Transverse colon (tissue), 4 donors: Measurements from ENCODE around the gene MKLN1. TPM values are rescaled to one million over a fixed set of nuclear protein-coding genes. Genes with fewer than 3 reads are reported as not detected.

Source experiments
- DNase-seq: peaks from one replicate; pipeline ENCODE4 v3.0.0-alpha.2; 2019
- H3K27ac ChIP-seq, 4 donors: fragments of 200-600 bp; sonication (generic); 2 replicates each; pipeline ENCODE4 v1.5.1; 2016 to 2018; ENCODE audit warnings: inconsistent platforms in 4 of 4
- H3K27me3 ChIP-seq: fragments of 200-600 bp; sonication (generic); 2 replicates; pipeline ENCODE4 v1.5.1; 2017; ENCODE audit warnings: inconsistent platforms
- H3K36me3 ChIP-seq, 4 donors: fragments of 200-600 bp; sonication (generic); 2 replicates each; pipeline ENCODE4 v1.5.1; 2017 to 2019; ENCODE audit warnings: inconsistent platforms in 4 of 4
- H3K4me1 ChIP-seq, 4 donors: fragments of 200-600 bp; sonication (generic); 2 replicates each; pipeline ENCODE4 v1.5.1; 2017 to 2020; ENCODE audit warnings: inconsistent platforms in 4 of 4
- H3K4me3 ChIP-seq, 4 donors: fragments of 200-600 bp; sonication (generic); 1 replicate in 1 of 4; 2 replicates in 3 of 4; pipeline versions ENCODE4 v1.5.1 to v1.6.1; 2017 to 2019; ENCODE audit warnings: inconsistent platforms in 4 of 4
- H3K9me3 ChIP-seq, 2 donors: fragments of 200-600 bp; sonication (generic); 2 replicates each; pipeline ENCODE4 v1.5.1; 2017 to 2019; ENCODE audit warnings: inconsistent platforms in 2 of 2
- EP300 ChIP-seq: sonication (generic); formaldehyde crosslinking; IDR thresholded peaks from one replicate; pipeline ENCODE4 v1.6.1; 2017; ENCODE audit warnings: antibody characterized with exemption, low read depth
- POLR2A ChIP-seq: fragments of 450-650 bp; IDR thresholded peaks from one replicate; pipeline ENCODE4 v1.6.1; 2016; ENCODE audit warnings: antibody characterized with exemption, mild to moderate bottlenecking, moderate library complexity
- POLR2AphosphoS5 ChIP-seq, 3 donors: sonication (generic); formaldehyde crosslinking; IDR thresholded peaks; one replicate each; pipeline ENCODE4 v1.6.1; 2016; ENCODE audit warnings: antibody characterized with exemption in 3 of 3
- WGBS, 2 donors: methylation state at CpG; one replicate each; pipeline ENCODE4 v1.1.5; 2018; ENCODE audit warnings: low coverage in 1 of 2; 5-methylcytosine and 5-hydroxymethylcytosine counted together
- in situ Hi-C, 4 donors: fragments of 200-750 bp; cut with MboI; loops; one replicate each; pipeline versions ENCODE4 v1.15.0 to v1.15.1; 2017; ENCODE audit warnings: low sequenced_read_pairs in 3 of 4, low pct_ligation_motif_present in 1 of 4, low pct_unique_long_range_greater_than_20kb in 1 of 4
- intact Hi-C: fragments of 100-400 bp; cut with DNase I; formaldehyde crosslinking; loops from one replicate; pipeline ENCODE4 v1.15.1; 2023; ENCODE audit warnings: low total_unique reads
- total RNA-seq, 4 donors: library from RNA; depleted of rRNA; stranded (reverse); fragments of >200 nt; gene quantifications; one replicate each; pipeline ENCODE4 v1.1.0, GENCODE V29; 2016
- TF ChIP-seq, protein P1 (sequence below), 5 experiments: fragments of 200-600 bp in 3 of 5; fragments of 450-650 bp in 2 of 5; sonication (generic) in 3 of 5; IDR thresholded peaks; 1 replicate in 2 of 5; 2 replicates in 3 of 5; pipeline ENCODE4 v1.5.1; 2016 to 2017; ENCODE audit warnings: antibody characterized with exemption in 5 of 5, inconsistent platforms in 3 of 5, mild to moderate bottlenecking in 2 of 5, moderate library complexity in 1 of 5

The MKLN1 gene
- total RNA-seq, 4 donors from 2014 or later = 30.7 to 87.0 (median 48.6) TPM

DNA sequence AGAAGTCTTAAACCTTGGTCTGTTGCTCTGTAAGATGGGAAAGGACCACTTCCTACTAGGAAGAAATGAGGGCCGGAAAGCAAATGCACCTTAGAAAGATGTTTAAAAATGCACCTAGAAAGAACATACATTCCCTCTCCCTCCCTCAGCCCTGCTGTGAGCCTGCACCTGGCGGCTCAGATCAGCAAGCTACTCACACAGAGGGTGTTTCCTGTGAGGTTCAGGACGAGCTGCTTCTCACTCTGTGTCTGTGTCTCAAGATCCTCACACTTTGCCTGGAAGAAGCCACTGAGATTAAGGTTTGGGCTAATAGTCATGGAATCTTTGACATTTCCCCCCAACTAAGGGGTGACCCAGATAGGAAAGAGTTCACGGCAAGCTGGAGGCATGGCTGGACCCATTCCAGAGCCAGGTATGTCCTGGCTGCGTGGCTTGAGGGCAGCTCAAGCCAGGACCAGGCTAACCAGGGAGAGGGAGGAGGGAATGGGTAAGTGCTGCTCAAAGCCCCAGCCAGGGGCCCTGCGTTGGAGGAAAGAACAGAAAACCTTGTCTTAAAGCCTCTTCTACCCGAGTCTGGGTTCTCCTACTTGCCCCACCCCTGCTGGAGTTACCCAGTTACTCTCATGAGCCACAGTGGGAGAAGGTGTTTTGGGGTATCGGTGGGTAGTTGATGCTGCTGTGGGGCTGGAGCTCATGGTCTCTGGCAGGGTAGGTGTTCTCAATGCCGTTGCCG is 181.2 kb downstream of the MKLN1 start:
- WGBS, 2 donors = 74% methylated on average over 10 of the region's 10 CpGs; no CpG with 5 or more reads in 1 of the 2 donors
- peaks cover 5% of the 10 kb centered on the region for H3K27me3 ChIP-seq
- H3K9me3 ChIP-seq = no peaks in the 10 kb centered on the region
- H3K4me3 ChIP-seq = no peak overlapping the region
- TF ChIP-seq, protein P1, sequence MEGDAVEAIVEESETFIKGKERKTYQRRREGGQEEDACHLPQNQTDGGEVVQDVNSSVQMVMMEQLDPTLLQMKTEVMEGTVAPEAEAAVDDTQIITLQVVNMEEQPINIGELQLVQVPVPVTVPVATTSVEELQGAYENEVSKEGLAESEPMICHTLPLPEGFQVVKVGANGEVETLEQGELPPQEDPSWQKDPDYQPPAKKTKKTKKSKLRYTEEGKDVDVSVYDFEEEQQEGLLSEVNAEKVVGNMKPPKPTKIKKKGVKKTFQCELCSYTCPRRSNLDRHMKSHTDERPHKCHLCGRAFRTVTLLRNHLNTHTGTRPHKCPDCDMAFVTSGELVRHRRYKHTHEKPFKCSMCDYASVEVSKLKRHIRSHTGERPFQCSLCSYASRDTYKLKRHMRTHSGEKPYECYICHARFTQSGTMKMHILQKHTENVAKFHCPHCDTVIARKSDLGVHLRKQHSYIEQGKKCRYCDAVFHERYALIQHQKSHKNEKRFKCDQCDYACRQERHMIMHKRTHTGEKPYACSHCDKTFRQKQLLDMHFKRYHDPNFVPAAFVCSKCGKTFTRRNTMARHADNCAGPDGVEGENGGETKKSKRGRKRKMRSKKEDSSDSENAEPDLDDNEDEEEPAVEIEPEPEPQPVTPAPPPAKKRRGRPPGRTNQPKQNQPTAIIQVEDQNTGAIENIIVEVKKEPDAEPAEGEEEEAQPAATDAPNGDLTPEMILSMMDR (IDR thresholded peaks at IDR 0.05) = no peak
- no peak for TF ChIP-seq POLR2A
- TF ChIP-seq POLR2AphosphoS5 (IDR thresholded peaks at IDR 0.05) = no peak
- TF ChIP-seq EP300 = no peak
- H3K36me3 ChIP-seq = no peaks in the 10 kb centered on the region
- no peak overlapping the region for H3K27ac ChIP-seq
- in situ Hi-C loops (loop anchor here in 1 of 4 donors (5.0 kb wide), 1 partner anchor 148 kb away; no protein-coding TSS in a partner anchor), intact Hi-C loops (no loop called here)
- no peak for DNase-seq
- peaks cover 0 to 14% (median 5%) of the 10 kb centered on the region in 4 donors for H3K4me1 ChIP-seq

DNA sequence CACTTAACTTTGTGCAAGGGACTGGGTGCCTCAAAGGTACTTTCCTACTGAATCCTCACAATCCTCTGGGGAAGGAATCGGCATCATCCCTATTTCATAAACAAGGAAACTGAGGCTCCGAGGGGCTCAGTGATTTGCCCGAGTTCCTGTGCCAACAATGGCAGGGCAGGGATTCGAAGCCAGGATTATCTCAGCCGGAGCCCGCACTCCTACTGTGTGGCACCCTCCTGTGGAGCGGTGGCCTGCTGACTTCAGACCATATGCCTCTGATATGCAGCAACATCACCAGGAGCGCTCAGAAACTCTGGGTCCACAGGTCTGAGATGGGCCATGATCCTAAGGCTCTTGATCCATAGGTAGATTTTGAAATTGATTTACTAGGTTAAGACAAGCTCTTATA is 182.1 kb downstream of the MKLN1 start:
- 100% methylated on average over 1 to 8 of the region's 8 CpGs for WGBS, 2 donors
- Histone ChIP-seq H3K36me3 (no peaks in the 10 kb centered on the region), H3K4me1 (peaks cover 0 to 14% (median 5%) of the 10 kb centered on the region in 4 donors), H3K4me3 (no peak overlapping the region), H3K27ac (no peak overlapping the region), H3K9me3 (no peaks in the 10 kb centered on the region), H3K27me3 (peaks cover 5% of the 10 kb centered on the region)
- TF ChIP-seq EP300 (no peak), POLR2A (no peak), POLR2AphosphoS5 (IDR thresholded peaks at IDR 0.05) (no peak)
- TF ChIP-seq, protein P1 (IDR thresholded peaks at IDR 0.05) = no peak
- in situ Hi-C loops = loop anchor here (5.0 to 10.0 kb wide), 2 partner anchors 145 to 148 kb away; no protein-coding TSS in a partner anchor
- intact Hi-C loops = no loop called here
- no peak for DNase-seq

DNA sequence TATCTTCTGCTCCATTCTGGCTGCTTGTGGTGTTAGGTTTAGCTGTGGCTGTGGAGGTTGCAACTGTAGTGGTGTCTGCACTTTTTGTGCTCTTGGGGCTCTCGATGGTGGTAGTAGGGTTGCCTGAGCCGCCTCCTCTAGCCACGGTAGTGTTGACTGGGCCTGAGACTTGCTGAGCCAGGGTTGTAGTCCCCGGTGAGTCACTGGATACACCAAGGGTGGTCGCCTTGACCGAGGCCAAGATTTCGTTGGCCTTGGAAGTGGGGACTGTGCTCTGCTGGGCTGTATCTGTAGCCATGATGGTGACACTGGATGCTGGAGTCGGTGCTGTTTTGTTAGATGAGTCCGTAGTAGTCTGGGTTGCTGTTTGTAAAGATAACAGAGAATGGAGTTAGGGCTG is 183.4 kb downstream of the MKLN1 start:
- H3K9me3 ChIP-seq = no peaks in the 10 kb centered on the region
- no peak for DNase-seq
- in situ Hi-C loops (loop anchor here in 3 of 4 donors (5.0 to 10.0 kb wide), 2 partner anchors 144 to 146 kb away; no protein-coding TSS in a partner anchor), intact Hi-C loops (no loop called here)
- WGBS, 2 donors = 81% methylated on average over 9 of the region's 9 CpGs; no CpG with 5 or more reads in 1 of the 2 donors
- peaks cover 5% of the 10 kb centered on the region for H3K27me3 ChIP-seq
- H3K36me3 ChIP-seq = no peaks in the 10 kb centered on the region
- TF ChIP-seq, protein P1 (IDR thresholded peaks at IDR 0.05) = no peak
- TF ChIP-seq EP300 (no peak), POLR2A (no peak), POLR2AphosphoS5 (IDR thresholded peaks at IDR 0.05) (no peak)
- peaks cover 0 to 14% (median 5%) of the 10 kb centered on the region in 4 donors for H3K4me1 ChIP-seq
- no peak overlapping the region for H3K4me3 ChIP-seq
- no peak overlapping the region for H3K27ac ChIP-seq

DNA sequence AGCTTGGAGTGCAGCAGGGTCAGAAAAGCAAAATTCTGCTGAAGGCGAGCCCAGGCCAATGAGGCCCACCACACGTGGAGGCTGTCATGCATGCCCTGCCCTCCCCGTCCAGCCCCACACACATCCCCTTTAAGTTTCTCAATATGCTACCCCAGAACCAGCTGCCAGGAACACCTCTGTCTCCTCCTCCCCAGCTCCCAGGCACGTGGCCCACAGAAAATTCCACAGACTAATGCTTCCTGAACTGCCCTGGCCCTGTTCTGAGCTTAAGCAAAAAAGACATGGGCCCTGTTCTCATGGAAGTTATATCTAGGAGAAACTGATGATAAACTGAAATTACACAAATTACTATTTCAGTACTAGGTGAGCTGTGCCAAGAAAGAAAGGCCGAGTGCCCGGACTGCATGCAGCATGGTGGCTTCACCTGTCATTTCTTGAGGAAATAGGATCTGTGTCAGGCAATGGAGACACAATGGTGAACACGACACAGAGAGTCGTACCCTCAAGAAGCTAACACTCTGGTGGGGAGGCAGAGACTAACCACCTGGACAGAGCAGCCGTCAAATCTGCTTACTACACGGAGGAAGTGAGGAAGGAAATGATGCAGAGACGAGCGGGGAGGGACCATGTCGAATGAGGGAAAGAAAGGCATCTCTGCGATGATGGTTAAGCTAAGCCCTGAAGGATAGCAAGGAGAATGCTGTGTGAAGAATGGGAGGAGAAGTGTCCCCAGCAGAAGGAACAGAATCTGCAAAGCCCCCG is 184.3 kb downstream of the MKLN1 start:
- no peaks in the 10 kb centered on the region for H3K9me3 ChIP-seq
- in situ Hi-C loops (loop anchor here in 3 of 4 donors (5.0 to 10.0 kb wide), 2 partner anchors 143 to 145 kb away; no protein-coding TSS in a partner anchor), intact Hi-C loops (no loop called here)
- H3K4me1 ChIP-seq = peaks cover 0 to 14% (median 5%) of the 10 kb centered on the region in 4 donors
- H3K27ac ChIP-seq = no peak overlapping the region
- H3K27me3 ChIP-seq = peaks cover 5% of the 10 kb centered on the region
- no peak for DNase-seq
- H3K36me3 ChIP-seq = no peaks in the 10 kb centered on the region
- H3K4me3 ChIP-seq = no peak overlapping the region
- WGBS, 2 donors = 56 to 75% methylated on average over 10 to 15 of the region's 15 CpGs
- no peak for TF ChIP-seq POLR2A
- no peak for TF ChIP-seq POLR2AphosphoS5 (IDR thresholded peaks at IDR 0.05)
- TF ChIP-seq, protein P1 (IDR thresholded peaks at IDR 0.05) = no peak
- TF ChIP-seq EP300 = no peak
